SW 1271 (cell line): Measurements from ENCODE around the gene ETFBKMT.
A peak's percentile ranks its signal among the peaks of the same experiment; 100 is the strongest.
"Not testable (repeated sequence)": the region's sequence is repeated elsewhere in the genome, so short reads cannot be mapped to it uniquely, and the experiment has no call there.

Experiments
- DNase-seq, 2 experiments: peaks; one replicate each; lab custom pipeline; 2025; lab: John Stamatoyannopoulos, UW

The ETFBKMT gene

DNA sequence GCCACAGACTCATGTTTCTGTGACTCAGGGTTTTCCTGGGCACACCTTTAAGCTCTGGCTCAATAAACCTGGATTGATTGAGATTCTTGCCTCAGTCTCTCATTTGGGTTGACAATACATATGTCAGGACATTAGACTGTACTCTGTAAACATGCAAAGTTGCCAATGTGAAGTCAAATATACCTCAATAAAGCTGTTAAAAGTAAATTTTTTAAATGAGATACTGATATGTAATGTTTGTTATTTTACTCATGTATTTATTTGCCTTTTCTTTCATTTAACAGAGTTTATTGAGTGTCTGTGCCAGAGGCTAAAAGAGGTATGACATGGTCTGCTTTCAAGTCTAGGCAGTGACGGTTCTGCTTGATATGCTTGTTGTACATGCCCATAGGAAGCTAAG is 3.7 kb upstream of the ETFBKMT start:
- no peak for DNase-seq

DNA sequence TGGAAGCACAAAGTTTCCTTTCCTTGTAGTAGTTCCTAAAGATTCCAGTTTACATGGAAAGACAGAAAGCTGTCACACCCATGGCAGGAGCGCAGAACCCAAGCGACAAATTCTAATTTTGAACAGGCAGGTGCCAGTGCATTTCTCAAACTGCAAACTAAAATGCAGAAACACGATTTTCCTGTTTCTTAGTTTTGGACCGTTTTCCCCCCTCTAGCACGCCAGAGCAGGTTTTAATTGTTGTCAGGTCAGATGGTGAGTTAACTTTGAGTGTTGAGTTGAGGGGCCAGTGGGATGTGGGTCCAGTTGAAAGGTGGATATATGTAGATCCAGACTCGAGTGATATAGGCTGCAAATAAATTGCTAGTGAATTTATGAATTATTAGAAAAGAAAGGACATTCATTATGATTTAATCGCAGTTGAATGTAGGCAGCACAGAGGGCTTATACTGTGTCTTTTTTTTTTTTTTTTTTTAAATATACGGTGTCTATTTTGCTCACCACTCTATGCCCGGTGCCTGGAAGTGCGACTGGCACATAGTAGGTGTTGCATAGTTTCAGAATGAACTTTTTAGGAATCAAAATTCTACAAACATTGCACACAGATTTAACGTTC is 909 bp upstream of the ETFBKMT start:
- no peak for DNase-seq

DNA sequence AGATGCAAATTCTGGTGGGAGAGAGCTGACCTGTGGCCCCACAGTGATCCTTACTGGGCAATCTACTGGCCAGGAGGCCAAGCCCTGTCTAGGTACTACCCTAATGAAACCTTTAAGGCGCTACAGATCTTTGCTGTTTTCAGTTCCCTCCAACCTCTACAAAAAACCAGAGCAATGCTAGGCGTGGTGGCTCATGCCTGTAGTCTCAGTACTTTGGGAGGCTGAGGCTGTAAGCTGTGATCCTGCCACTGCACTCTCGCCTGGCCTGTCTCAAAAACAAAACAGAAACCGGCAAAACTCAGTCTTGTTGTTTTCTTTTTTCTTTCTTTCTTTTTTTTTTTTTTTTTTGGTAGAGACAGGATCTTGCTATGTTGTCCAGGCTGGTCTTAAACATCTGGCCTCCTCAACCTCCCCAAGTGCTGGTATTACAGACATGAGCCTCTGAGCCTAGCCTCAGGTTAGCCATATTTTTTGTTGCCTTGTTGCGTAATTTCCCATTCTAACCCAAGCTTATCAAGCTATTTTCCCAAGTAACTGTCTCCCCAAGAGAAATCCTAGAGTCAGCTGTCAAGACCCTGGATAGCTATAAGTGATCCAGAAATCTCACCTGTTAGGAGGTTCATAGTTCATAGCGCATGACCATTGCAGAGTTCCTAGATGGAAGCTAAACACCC is 2.8 kb downstream of the ETFBKMT start:
- no peak for DNase-seq

- DNase-seq = no peak
These were observed 4.1 kb downstream of the ETFBKMT start for GRCh38 chr12:31663576-31663975.

- DNase-seq = no peak
These were observed 4.5 kb downstream of the ETFBKMT start for GRCh38 chr12:31664038-31664437.

GRCh38 chr12:31669020-31669419 is 9.5 kb downstream of the ETFBKMT start:
- no peak for DNase-seq

DNA sequence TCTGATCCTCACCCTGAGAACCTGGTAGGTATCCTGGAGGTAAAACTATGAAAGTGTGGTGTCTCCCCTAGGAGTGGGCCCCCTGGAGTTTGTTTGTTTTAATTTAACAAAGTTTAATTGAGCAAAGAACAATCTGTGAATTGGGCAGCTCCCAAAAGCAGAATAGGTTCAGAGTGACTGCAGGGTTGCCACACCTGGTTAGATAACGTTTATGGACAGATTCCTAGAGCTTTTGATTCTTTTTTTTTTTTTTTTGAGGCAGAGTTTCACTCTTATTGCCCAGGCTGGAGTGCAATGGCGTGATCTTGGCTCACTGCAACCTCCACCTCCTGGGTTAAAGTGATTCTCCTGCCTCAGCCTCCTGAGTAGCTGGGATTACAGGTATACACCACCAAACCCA is 10.1 kb downstream of the ETFBKMT start:
- not testable (repeated sequence) for DNase-seq

GRCh38 chr12:31672521-31672920 is 13.0 kb downstream of the ETFBKMT start:
- DNase-seq = no peak

GRCh38 chr12:31682136-31682962 is 22.9 kb downstream of the ETFBKMT start:
- DNase-seq = peak; percentile 74 to 81

DNA sequence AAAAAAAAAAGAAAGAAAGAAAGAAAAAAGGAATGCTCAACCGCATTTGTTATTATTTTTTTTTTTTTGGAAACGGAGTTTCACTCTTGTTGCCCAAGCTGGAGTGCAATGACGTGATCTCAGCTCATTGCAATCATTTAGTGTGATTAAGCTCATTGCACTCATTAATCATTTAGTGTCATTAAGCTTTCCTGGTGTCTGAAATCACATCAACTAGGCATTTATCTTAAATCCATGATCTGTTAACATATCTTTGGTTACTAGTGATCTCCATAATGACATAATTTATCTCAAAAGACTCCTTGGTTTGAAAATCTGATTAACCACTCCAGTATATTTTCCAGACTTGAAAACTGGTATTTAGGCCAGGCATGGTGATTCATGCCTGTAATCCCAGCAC is 26.3 kb downstream of the ETFBKMT start:
- no peak for DNase-seq

DNA sequence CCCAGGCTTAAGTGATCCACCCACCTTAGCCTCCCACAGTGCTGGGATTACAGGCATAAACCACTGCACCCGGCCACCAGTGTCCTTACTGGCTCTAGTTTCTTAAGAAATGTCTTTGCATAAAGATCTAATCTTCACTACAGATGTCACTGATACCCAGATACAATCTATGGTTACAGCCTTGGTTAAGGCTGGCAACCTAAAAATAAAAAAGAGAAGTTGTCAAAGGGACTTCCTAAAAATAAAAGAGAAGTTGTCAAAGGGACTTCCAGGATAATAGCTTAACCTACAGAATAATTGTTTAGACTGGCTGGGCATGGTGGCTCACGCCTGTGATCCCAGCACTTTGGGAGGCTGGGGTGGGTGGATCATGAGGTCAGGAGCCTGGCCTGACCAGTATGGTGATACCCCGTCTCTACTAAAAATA is 27.6 kb downstream of the ETFBKMT start:
- no peak for DNase-seq

- DNase-seq = not testable (repeated sequence)
These were observed 30.4 kb downstream of the ETFBKMT start for GRCh38 chr12:31689921-31690320.

DNA sequence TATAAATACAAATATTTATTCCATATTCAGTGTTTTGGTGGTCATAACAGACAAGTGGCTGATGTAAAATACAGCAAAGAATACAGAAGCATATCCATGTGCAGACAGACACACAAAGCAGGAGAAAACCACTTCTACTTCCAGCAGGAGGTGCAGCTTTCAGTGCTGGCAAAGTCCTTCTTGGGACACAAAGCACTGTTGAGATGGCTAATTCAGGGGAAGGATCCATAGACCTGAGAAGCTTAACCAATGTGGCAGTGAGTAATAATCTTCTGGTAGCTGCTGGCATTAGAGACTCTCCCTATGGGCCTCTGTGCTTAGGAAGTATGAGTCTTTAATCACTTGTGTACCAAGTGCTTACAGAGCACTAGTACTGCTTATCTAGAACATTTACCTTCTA is 42.6 kb downstream of the ETFBKMT start:
- DNase-seq = peak in 1 of 2 experiments; percentile 32

DNA sequence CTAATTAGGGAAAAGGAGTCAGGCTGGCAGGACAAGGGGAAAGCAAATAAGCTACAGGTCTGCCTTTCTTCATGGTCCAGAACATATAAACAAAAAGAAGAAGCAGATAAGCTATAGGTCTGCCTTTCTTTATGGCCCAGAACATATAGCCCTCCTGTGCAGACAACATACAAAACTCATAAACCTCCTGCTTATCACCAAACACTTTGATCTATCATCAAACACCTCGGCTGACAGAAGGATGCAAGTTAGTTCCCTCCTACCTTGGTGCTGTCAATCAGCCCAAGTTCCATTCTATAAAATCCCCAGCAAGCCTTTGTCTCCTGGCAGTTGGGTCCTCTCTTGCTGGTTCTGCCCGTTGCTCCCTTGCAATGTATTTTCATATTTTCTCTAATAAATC is 46.1 kb downstream of the ETFBKMT start:
- DNase-seq = no peak

DNA sequence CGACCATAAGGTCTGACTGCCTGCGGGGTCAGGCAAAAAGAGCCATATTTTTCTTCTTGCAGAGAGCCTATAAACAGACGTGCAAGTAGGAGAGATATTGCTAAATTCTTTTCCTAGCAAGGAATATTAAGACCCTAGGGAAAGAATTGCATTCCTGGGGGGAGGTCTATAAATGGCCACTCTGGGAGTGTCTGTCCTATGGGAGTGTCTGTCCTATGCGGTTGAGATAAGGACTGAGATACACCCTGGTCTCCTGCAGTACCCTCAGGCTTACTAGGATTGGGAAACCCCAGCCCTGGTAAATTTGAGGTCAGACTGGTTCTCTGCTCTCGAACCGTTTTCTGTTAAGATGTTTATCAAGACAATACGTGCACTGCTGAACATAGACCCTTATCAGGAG is 48.6 kb downstream of the ETFBKMT start:
- DNase-seq = not testable (repeated sequence)

GRCh38 chr12:31710021-31710818 is 50.7 kb downstream of the ETFBKMT start:
- DNase-seq = no peak

- DNase-seq = no peak
These were observed 53.4 kb downstream of the ETFBKMT start for GRCh38 chr12:31712877-31713276.

GRCh38 chr12:31714406-31715271 is 55.2 kb downstream of the ETFBKMT start:
- no peak for DNase-seq

DNA sequence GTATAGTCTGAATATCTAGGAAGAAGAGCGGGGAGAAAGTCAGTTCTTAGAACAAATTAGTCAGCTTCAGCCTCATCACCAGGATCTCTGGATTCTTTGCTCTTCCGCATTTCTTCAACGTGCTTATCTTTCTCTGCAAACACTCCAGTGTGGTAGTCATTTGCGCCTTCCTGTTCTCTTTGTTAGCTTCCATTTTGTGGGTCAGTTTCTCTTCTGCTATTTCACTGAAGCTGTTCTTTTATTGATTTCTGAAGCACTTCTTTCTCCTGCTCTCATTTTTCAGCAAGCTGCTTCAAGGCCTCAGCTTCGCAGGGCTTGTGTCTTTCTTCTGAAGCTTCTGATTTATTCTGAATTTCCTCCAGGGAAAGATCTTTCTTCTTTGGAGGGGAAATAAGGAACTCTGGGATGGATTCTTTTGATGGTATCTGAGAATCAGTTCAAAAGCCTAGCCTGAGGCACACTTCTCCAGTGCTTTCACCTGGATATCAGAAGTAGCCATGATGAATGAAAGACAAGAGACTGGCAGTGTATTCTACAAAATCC is 55.9 kb downstream of the ETFBKMT start:
- no peak for DNase-seq

DNA sequence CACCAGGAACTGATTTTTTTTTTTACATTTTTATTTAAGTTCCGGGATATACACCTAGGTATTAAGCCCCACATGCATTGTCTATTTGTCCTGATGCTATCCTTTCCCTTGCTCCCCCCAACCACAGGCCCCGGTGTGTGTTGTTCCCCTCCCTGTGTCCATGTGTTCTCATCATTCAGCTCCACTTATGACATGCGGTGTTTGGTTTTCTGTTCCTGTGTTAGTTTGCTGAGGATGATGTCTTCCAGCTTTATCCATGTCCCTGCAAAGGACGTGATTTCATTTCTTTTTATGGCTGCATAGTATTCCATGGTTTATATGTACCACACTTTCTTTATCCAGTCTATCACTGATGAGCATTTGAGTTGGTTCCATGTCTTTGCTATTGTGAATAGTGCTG is 57.5 kb downstream of the ETFBKMT start:
- DNase-seq = not testable (repeated sequence)
